NB4 (cell line): ENCODE data around the gene PSORS1C2.

Source experiments
- CTCF ChIP-seq: IDR thresholded peaks from one replicate; pipeline ENCODE4 v1.5.1; 2012; ENCODE audit warnings: low read depth, low read length
- MYC ChIP-seq: IDR thresholded peaks from 2 replicates; pipeline ENCODE4 v1.6.1; 2011; ENCODE audit warnings: low read depth, low read length

GRCh38 chr6:31125162-31125561 lies 13.7 kb downstream of the PSORS1C2 start:
- TF ChIP-seq CTCF = no peak
- TF ChIP-seq MYC = no peak
